Pulmonary artery endothelial cell (primary cell): ENCODE results near the gene CEP70. TPM values are rescaled to one million over a fixed set of nuclear protein-coding genes. Genes with fewer than 3 reads are reported as not detected.

Experiments used
- DNase-seq: peaks from one replicate; pipeline ENCODE4 v3.0.0-alpha.2; 2011; ENCODE audit warnings: low read depth, low spot score
- total RNA-seq: library from RNA; depleted of rRNA; stranded (reverse); fragments of >200 nt; gene quantifications from 2 replicates; pipeline ENCODE4 v1.2.3, GENCODE V29; 2014

CEP70 gene
- total RNA-seq, 1 donor from 2014 or later: 11.6 TPM

DNA sequence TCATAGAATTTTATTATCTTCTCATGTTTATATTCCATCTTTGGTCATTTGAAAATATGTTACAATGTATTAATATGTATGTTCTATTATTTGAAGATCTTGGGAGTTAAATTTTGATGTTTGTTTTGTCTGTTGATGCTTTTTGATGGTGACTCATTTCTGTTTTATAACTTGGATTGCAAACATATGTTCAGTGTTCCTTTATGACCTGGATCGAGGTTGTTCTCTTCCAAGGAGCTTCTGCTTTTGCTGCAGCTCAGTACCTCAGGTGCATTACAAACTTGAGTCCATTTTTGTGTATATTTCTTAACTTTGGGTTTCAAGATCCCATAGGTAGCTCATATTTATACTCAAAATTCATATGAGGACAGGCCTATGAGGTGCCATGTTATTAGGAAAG is 122.6 kb downstream of the CEP70 start:
- no peak for DNase-seq

DNA sequence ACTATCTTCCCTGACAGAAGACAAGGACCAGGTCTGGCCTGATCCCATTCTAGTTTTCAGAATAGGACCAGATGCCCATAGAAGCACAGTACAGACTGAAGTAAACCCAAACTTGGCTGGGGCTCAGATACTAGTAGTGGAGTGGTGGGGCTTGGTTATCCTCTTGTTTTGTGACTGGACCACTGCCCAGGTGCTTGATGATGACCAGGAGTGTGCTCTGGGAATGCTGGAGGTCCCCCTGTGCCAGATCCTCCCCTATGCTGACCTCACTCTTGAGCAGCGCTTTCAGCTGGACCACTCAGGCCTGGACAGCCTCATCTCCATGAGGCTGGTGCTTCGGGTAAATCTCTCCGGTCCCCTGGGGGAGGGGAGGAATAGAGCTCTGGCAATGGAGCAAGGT is 123.4 kb downstream of the CEP70 start:
- DNase-seq: no peak

DNA sequence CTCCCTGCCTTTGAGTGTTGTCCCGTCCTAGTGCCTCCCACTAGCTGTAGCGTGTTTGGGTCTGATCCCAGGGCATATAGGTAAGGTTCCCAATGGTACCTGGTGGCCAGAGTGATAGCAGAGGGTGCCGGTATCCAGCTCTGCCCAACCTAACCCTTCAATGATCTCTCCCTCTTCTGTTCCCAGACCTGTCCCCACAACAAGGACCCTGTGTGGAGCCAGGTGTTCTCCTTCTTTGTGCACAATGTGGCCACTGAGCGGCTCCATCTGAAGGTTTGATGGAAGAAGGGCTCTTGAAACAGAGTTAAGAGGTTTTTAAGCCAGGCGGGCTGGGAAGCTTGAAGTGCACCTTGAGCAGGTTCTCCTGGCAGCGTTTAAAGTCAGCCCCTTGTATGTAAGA is 124.2 kb downstream of the CEP70 start:
- DNase-seq: no peak

DNA sequence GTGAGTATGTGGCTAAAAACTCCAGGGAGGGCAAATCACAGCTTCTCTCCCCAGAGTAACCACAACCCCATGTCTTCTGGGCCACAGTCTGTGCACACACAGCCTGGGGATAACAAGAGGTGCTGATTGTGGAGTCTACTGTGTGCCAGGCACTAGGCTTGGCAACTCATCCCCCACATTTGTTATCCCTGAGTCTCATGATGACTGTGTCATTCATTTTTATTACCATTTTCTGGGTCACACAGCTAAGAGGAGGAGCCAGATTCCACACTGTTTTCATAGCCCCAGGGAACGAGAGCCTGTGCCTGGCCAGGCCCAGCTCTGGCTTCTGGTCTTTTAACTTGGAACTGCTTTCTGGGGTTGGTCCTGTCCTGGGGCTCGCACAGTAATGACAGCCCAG is 125.2 kb downstream of the CEP70 start:
- no peak for DNase-seq

- DNase-seq: no peak
Observed at GRCh38 chr3:138468451-138468850, 125.6 kb downstream of the CEP70 start.

- DNase-seq: no peak
Observed at GRCh38 chr3:138467931-138468330, 126.1 kb downstream of the CEP70 start.

DNA sequence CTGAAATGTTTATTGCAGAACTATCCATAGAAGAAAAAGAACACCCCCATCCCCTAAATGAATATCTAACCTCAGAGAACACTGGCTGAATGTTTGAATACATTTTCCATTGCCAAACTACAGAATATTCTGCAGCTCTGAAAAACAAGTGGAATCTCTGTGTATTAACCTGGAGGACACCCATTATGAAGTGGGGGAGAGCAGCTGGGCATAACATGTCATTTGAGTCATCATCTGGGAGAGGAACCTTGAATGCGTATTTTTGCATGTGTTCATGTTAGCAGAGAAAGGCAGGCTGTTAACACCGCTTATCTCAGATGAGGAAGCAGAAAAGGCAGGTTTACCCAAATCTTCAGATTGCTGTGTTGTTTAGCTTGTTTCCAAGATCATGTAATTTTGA is 128.1 kb downstream of the CEP70 start:
- DNase-seq: no peak

DNA sequence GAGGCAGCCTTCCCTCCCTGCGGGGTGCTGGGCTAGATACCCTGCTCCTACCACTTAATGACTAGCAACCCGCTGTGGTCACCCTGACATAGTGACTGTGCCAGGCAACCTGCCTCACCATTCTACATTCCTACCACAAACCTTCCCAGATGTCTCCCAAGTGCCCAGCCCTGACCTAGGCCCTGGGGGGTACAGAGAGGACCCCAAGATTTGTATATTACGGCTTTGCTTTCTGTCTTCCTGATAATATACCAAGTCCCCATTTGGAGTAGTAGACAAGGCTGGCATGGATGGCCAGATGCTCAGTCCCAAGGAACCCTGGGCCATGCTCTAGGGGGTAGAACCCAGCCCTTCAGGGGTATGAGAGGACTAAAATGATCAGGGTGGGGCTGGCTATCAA is 128.6 kb downstream of the CEP70 start:
- DNase-seq: no peak

- no peak for DNase-seq
Observed at GRCh38 chr3:138464491-138464860, 129.6 kb downstream of the CEP70 start.

DNA sequence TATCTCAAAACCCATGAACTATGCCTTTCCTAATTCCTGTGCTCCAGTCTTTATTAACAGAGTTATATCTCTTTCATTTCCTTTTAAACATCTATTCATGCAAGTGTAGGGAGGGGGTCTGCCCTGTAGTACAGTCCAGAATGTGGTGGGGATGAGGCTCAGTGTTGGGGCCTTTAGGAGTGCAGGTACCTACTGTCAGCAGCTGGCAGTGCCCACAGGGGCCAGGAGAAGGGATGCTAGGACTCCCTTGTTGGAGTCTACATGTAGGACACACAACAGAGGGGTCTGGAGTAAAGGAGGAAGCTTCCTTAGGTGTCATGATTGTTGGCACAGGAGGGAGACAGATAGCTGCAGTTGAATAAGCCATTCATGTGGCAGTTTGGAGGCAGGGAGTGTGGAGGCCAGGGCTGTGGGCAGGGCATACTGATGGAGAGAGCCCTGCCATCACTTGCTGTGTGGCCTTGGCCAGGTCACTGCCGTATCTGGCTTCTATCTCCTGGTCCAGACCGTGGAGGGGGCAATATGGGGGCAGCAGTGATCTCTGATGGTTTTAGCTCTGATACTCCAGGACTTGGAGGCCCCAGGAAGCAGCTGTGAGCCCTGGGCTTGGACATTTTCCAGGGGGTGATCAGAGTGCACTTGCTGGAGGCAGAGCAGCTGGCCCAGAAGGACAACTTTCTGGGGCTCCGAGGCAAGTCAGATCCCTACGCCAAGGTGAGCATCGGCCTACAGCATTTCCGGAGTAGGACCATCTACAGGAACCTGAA is 130.2 kb downstream of the CEP70 start:
- no peak for DNase-seq

DNA sequence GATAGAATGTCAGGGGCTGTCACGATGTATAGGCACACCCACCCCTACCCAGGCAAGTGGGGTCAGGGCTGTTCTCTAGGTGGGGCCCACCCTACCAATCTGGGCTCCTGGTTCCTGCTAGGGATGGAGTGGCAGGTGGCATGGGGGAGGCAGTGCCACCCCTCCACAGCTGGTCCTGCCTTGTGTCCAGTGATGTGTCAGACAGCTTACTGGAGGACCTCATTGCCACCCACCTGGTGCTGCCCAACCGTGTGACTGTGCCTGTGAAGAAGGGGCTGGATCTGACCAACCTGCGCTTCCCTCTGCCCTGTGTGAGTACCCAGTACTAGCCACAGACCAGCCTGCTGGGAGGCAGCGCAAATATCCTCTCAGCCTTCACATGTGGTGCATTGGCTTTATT is 132.2 kb downstream of the CEP70 start:
- no peak for DNase-seq

DNA sequence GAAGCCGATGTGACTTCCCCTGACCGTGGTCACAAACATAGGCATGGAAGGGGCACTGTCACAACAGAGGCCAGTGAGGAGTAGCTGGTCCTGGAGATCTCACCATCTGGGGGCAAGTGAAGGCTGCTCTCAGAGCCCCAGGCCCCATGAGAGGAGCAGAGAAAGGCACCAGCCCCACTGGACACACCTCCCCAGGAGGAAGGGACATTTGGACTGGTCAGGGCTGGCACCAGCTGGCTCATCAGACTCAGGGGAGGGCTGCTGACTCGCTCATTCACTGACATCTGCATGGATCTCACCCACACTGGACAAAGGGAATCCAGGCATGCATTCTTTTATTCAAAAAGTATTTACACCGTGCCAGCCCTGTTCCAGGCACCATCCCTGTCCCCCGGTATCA is 132.8 kb downstream of the CEP70 start:
- DNase-seq: no peak

- no peak for DNase-seq
Observed at GRCh38 chr3:138460536-138461205, 133.4 kb downstream of the CEP70 start.

DNA sequence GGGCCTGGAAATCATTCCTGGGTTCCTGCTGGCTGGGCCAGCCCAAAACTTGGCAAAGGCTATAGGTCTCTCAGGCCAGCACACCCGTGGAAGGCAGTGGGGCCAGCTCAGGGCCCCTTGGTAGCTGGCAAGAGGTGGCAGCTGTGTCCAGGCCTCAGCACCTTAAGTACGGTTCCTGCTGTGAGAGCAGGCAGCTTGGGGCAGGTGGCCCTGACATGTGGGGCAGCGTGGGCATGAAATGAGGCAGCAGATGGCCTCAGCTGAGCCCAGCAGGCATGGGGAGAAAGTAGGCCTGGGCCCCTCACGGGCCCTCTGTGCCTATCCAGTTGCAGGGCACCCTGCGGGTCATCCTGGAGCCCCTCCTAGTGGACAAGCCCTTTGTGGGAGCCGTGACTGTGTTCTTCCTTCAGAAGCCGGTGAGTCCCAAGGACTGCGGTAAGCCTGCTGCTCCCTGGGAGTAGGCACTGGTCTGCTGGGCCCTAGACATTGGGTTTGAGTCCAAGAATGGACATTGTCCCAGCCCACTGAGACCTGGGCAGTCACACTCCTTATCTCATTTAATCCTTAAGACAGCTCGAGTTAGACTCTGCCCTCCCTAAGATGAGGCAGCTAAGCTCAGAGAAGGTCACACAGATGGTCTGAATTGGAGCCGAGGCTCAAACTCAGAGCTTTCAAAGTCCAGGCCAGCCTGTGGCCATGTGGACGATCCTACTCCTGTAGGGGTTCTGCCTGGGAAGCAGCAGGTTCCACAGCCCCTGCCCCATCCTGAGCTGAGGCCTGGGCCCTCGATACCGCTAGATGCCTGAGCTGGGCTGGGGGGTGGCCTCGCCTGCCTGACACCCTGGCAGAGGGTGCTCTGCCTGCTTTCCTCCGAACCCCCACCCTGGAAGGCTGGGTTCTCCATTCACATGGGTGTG is 134.2 kb downstream of the CEP70 start:
- DNase-seq: no peak

GRCh38 chr3:138458774-138459499 is 135.1 kb downstream of the CEP70 start:
- DNase-seq: no peak

- no peak for DNase-seq
Observed at GRCh38 chr3:138457863-138458735, 136.0 kb downstream of the CEP70 start.

DNA sequence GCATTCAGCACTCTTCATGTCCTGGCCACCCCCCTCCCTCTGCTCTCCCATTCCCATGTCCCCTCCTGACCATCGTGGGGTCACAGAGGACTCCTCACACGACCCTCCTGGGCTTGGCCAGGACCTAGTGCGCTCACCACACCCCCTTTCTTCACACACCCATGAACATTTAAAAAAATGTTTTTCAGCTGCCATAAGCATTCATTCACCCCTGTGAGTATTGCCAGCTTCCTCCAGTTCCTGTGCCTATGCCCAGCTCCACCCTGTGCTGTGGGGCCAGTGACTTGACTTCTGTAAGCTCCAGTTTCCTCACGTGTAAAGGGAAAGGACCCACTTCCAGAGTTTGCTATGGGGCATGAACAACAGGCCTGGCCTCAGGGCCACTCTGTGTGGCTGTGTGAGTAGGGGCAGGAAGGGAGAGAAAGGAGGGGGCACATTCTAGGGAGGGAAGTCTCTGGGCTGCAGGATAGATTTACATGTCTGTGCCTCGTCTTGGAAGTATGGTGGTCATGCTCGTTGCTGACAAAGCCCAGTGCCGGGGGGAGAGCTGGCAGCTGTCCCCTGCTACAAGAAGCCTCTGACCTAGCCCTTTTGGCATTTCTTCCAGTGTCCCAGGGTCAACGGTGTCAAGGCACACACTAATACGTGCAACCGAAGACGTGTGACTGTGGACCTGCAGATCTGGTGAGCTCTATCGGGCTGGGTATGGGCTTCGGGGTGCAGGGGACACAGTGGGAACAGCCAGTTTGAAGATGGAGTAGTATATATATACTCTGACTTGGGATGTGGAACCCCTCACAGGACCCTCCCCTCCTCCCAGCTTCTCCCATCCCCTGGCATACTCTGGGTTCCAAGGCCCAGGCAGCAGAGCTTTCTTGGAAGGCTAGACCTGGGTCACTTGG is 136.8 kb downstream of the CEP70 start:
- DNase-seq: no peak

GRCh38 chr3:138455801-138456716 is 138.0 kb downstream of the CEP70 start:
- no peak for DNase-seq
